Skeletal muscle tissue (tissue), 4 donors: ENCODE results near the gene RPN2. TPM values are rescaled to one million over a fixed set of nuclear protein-coding genes. Genes with fewer than 3 reads are reported as not detected.

Experiments
- H3K27ac ChIP-seq: one replicate; pipeline ENCODE4 v1.7.0; 2013; ENCODE audit warnings: mild to moderate bottlenecking, low read depth, low read length, inconsistent platforms
- H3K27me3 ChIP-seq, 3 donors: one replicate each; pipeline ENCODE4 v1.7.0; 2013; ENCODE audit warnings: low read length in 3 of 3; ENCODE audit not compliant: control insufficient read depth in 3 of 3, insufficient read depth in 3 of 3
- H3K36me3 ChIP-seq, 3 donors: one replicate each; pipeline ENCODE4 v1.7.0; 2013; ENCODE audit warnings: low read length in 3 of 3; ENCODE audit not compliant: control insufficient read depth in 3 of 3, insufficient read depth in 3 of 3
- H3K4me1 ChIP-seq, 3 donors: one replicate each; pipeline ENCODE4 v1.7.0; 2013; ENCODE audit warnings: low read length in 3 of 3, mild to moderate bottlenecking in 3 of 3; ENCODE audit not compliant: control insufficient read depth in 3 of 3, insufficient read depth in 3 of 3
- H3K4me3 ChIP-seq, 3 donors: one replicate each; pipeline ENCODE4 v1.7.0; 2013; ENCODE audit warnings: low read length in 3 of 3
- H3K9ac ChIP-seq, 3 donors: one replicate each; pipeline ENCODE4 v1.7.0; 2013; ENCODE audit warnings: low read length in 3 of 3, mild to moderate bottlenecking in 3 of 3, moderate library complexity in 2 of 3, low read depth in 1 of 3
- H3K9me3 ChIP-seq, 3 donors: one replicate each; pipeline ENCODE4 v1.7.0; 2013; ENCODE audit warnings: low read length in 3 of 3; ENCODE audit not compliant: control insufficient read depth in 3 of 3
- total RNA-seq: library from RNA; depleted of rRNA; stranded (reverse); fragments of >200 nt; gene quantifications from one replicate; pipeline ENCODE4 v1.2.3, GENCODE V29; 2014
- donor health status: Osteomylitis.

Gene RPN2
- total RNA-seq, 1 donor from 2014 or later: 117 TPM

GRCh38 chr20:37271421-37271768, 92.3 kb downstream of the RPN2 start:
- Histone ChIP-seq H3K27me3 (peaks cover 0 to 3% (median 0%) of the 10 kb centered on the region in 3 donors), H3K27ac (no peak overlapping the region), H3K4me1 (peaks cover 0 to 2% (median 1%) of the 10 kb centered on the region in 3 donors), H3K9me3 (no peaks in the 10 kb centered on the region), H3K4me3 (no peak overlapping the region), H3K36me3 (no peaks in the 10 kb centered on the region), H3K9ac (no peak overlapping the region)

GRCh38 chr20:37273988-37274387, 94.9 kb downstream of the RPN2 start:
- Histone ChIP-seq H3K4me3 (no peak overlapping the region), H3K27me3 (no peaks in the 10 kb centered on the region), H3K27ac (no peak overlapping the region), H3K9me3 (no peaks in the 10 kb centered on the region), H3K36me3 (no peaks in the 10 kb centered on the region), H3K9ac (no peak overlapping the region), H3K4me1 (peaks cover 6 to 11% (median 10%) of the 10 kb centered on the region in 3 donors)

GRCh38 chr20:37274851-37275524, 95.9 kb downstream of the RPN2 start:
- H3K9me3 ChIP-seq: no peaks in the 10 kb centered on the region
- no peak overlapping the region for H3K4me3 ChIP-seq
- H3K4me1 ChIP-seq: peaks cover 6 to 10% (median 10%) of the 10 kb centered on the region in 3 donors
- peak overlapping the region; percentile 19 for H3K27ac ChIP-seq
- H3K36me3 ChIP-seq: no peaks in the 10 kb centered on the region
- H3K27me3 ChIP-seq: peaks cover 0 to 3% (median 0%) of the 10 kb centered on the region in 3 donors
- H3K9ac ChIP-seq: no peak overlapping the region

- peaks cover 0 to 3% (median 0%) of the 10 kb centered on the region in 3 donors for H3K27me3 ChIP-seq
These were observed 97.5 kb downstream of the RPN2 start for GRCh38 chr20:37276494-37277252.

GRCh38 chr20:37277253-37277593, 98.1 kb downstream of the RPN2 start:
- no peak overlapping the region for H3K4me3 ChIP-seq
- no peaks in the 10 kb centered on the region for H3K9me3 ChIP-seq
- H3K36me3 ChIP-seq: no peaks in the 10 kb centered on the region
- peaks cover 0 to 3% (median 0%) of the 10 kb centered on the region in 3 donors for H3K27me3 ChIP-seq
- peaks cover 6 to 10% (median 10%) of the 10 kb centered on the region in 3 donors for H3K4me1 ChIP-seq
- H3K9ac ChIP-seq: peak overlapping the region in 1 of 3 donors; percentile 60
- H3K27ac ChIP-seq: peak overlapping the region; percentile 64

More at GRCh38 chr20:37276494-37277252, 97.5 kb downstream of the RPN2 start:
- Histone ChIP-seq H3K4me1 (peaks cover 6 to 10% (median 10%) of the 10 kb centered on the region in 3 donors), H3K9me3 (no peaks in the 10 kb centered on the region), H3K4me3 (no peak overlapping the region), H3K27ac (peak overlapping the region; percentile 64), H3K36me3 (no peaks in the 10 kb centered on the region), H3K9ac (peak overlapping the region in 1 of 3 donors; percentile 60)

GRCh38 chr20:37278966-37279590, 99.9 kb downstream of the RPN2 start:
- Histone ChIP-seq H3K36me3 (no peaks in the 10 kb centered on the region), H3K9me3 (no peaks in the 10 kb centered on the region)

GRCh38 chr20:37279820-37280219, 100.7 kb downstream of the RPN2 start:
- Histone ChIP-seq H3K36me3 (no peaks in the 10 kb centered on the region), H3K27ac (no peak overlapping the region), H3K9me3 (no peaks in the 10 kb centered on the region), H3K4me1 (peaks cover 6 to 10% (median 10%) of the 10 kb centered on the region in 3 donors), H3K4me3 (no peak overlapping the region), H3K9ac (no peak overlapping the region), H3K27me3 (peaks cover 0 to 3% (median 1%) of the 10 kb centered on the region in 3 donors)

More at GRCh38 chr20:37278966-37279590, 99.9 kb downstream of the RPN2 start:
- H3K4me1 ChIP-seq: peaks cover 6 to 10% (median 10%) of the 10 kb centered on the region in 3 donors
- no peak overlapping the region for H3K27ac ChIP-seq
- H3K4me3 ChIP-seq: no peak overlapping the region
- H3K27me3 ChIP-seq: peaks cover 0 to 3% (median 0%) of the 10 kb centered on the region in 3 donors
- H3K9ac ChIP-seq: no peak overlapping the region

- H3K4me3 ChIP-seq: no peak overlapping the region
- no peak overlapping the region for H3K27ac ChIP-seq
- H3K4me1 ChIP-seq: peaks cover 6 to 10% (median 10%) of the 10 kb centered on the region in 3 donors
- H3K36me3 ChIP-seq: no peaks in the 10 kb centered on the region
- peaks cover 0 to 3% (median 3%) of the 10 kb centered on the region in 3 donors for H3K27me3 ChIP-seq
- H3K9ac ChIP-seq: no peak overlapping the region
- no peaks in the 10 kb centered on the region for H3K9me3 ChIP-seq
These were observed 101.3 kb downstream of the RPN2 start for GRCh38 chr20:37280403-37280802.

- H3K27me3 ChIP-seq: peaks cover 0 to 3% (median 3%) of the 10 kb centered on the region in 3 donors
- no peak overlapping the region for H3K4me3 ChIP-seq
- H3K27ac ChIP-seq: no peak overlapping the region
- no peaks in the 10 kb centered on the region for H3K4me1 ChIP-seq
- H3K36me3 ChIP-seq: no peaks in the 10 kb centered on the region
- no peak overlapping the region for H3K9ac ChIP-seq
- no peaks in the 10 kb centered on the region for H3K9me3 ChIP-seq
These were observed 103.4 kb downstream of the RPN2 start for GRCh38 chr20:37282556-37282955.
